GM19035 (cell line): ENCODE results near the gene SLC17A8.
"Not testable (repeated sequence)": the region's sequence is repeated elsewhere in the genome, so short reads cannot be mapped to it uniquely, and the experiment has no call there.

Experiments
- ATAC-seq: cut with Tn5 transposase; IDR thresholded peaks from one replicate; pipeline ENCODE4 v1.9.1; 2021; ENCODE audit not compliant: unreplicated experiment

The SLC17A8 gene

DNA sequence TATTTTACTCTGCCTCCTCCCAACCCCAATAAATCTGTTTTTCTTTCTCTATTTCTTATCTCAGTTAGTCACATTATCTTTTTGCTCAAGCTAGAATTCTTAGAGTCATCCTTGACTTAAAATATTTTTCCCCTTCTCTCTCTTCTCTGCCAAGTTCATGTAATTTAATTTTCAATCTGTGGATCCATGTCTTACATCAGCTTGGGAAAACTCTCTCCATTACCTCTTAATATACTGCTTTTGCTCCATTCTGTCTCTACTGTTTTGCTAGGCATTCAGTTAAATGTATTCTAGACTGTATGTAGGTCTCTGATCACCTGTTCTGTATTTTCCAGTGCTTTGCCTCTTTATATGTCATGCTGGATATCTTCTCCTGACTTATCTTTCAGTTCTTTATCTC is 65.8 kb downstream of the SLC17A8 start:
- no peak for ATAC-seq

DNA sequence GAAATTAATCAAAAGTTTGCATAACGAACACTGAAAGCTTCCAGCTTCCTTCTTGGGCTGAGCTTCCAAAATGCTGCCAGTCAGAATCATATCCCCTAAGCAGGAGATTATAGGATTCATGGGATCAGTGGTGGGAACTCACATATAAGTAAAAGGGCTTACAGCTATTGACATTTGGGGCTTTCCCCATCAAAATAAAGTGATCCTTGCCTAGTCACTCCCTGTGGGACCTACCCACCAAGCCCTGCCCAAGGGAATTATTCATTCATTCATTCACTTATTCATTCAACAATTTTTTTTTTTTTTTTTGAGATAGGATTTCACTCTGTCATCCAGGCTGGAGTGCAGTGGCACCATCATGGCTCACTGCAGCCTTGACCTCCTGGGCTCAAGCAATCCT is 69.3 kb downstream of the SLC17A8 start:
- ATAC-seq = no peak

GRCh38 chr12:100427078-100427477 is 70.2 kb downstream of the SLC17A8 start:
- no peak for ATAC-seq

- not testable (repeated sequence) for ATAC-seq
Observed at GRCh38 chr12:100430251-100430650, 73.4 kb downstream of the SLC17A8 start.

DNA sequence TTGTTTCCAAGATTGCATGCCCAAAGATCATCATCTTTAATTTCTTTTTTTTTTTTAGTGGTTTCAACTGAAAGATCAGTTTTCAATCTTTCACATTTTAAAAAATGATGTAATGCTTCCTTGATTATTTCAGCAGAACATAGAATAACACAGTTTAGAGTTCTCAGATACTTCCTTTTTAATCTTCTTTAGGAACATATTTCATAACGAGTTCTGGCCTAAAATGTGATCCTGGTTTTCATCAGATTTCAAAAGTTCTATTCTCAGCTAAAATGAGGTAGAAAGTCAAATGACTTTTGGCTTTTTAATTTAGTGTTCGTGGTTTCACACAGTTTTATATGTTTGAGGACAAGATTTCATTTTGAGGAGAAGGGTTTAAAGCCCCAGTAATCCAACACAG is 76.8 kb downstream of the SLC17A8 start:
- ATAC-seq = no peak

DNA sequence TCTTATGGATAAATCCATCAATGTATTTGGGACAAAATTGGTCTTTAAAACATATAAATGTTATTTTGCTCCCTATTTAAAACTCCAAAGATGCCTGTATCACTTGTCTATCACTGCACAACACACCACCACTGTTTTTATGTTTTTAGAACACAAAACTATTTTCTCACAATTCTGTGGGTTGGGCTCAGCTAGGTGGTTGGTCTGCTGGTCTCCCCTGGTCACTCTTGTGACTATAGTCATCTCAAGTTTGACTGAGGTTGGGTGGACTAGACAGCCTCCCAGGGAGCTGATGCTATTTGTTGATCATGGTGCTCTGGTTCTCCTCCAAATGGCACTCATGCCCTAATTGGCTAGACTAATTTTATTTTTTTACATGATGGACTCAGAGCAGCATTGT is 77.3 kb downstream of the SLC17A8 start:
- ATAC-seq = no peak

DNA sequence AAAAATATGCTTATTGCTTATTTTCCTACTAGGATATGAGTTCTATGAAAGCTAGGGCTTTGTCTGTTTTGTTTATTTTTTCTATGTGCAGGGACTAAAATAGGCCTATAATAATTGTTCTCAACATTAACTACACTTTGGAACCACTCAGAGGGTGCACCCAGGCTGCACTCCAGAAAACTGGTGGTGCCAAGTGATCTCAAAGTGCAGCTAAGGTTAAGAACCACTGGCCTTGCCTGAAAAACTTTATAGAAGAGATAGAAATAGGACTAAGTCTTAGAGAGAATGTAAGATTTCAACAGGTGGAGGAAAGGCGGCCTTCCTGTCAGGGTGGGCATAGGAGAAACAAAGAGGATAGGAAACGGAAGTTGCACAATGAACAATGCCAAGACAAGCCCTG is 79.1 kb downstream of the SLC17A8 start:
- no peak for ATAC-seq

- no peak for ATAC-seq
Observed at GRCh38 chr12:100437038-100437841, 80.4 kb downstream of the SLC17A8 start.

- ATAC-seq = no peak
Observed at GRCh38 chr12:100439797-100440196, 82.9 kb downstream of the SLC17A8 start.

DNA sequence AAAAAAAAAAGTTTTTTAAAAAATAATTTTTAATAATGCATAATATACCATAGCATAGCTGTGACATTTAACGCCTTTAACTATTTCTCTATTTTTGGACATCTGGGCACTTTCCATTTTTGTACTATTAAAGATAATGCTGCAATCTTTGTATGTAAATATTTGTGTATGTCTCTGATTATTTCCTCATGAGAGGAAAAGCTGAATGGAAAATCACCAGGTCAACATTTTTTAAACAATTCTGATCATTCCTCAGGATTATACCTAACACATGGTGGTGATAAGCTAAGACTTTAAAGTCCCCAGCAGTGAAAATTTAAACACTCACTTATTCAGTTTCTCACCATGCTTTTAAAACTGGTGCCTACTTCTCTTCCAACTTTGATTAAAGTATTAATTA is 85.5 kb downstream of the SLC17A8 start:
- ATAC-seq = no peak

- no peak for ATAC-seq
Observed at GRCh38 chr12:100443434-100443833, 86.6 kb downstream of the SLC17A8 start.

- no peak for ATAC-seq
Observed at GRCh38 chr12:100445081-100445481, 88.2 kb downstream of the SLC17A8 start.

DNA sequence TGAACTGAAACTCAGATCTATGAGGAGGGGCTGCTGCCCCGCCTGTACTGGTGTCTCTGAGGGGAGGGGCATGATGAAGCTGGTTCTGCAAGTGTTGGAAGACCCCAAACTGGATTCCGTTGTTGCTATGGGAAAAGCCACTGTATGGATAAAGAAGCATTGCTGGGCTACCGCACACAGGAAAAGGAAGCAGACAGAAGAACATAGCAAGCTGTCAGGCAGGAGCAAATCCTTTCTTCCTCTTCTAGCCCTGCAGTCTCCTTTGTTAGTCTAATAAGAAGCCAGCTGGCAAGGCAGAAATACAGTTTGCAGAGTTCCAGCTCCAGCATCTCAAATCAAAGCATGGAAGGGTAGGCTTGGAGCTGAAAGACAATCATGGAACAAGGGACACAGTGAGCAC is 90.5 kb downstream of the SLC17A8 start:
- no peak for ATAC-seq

- no peak for ATAC-seq
Observed at GRCh38 chr12:100448656-100449055, 91.8 kb downstream of the SLC17A8 start.

- no peak for ATAC-seq
Observed at GRCh38 chr12:100450735-100451134, 93.9 kb downstream of the SLC17A8 start.

- ATAC-seq = no peak
Observed at GRCh38 chr12:100453951-100454350, 97.1 kb downstream of the SLC17A8 start.

- ATAC-seq = no peak
Observed at GRCh38 chr12:100455896-100456295, 99.0 kb downstream of the SLC17A8 start.

DNA sequence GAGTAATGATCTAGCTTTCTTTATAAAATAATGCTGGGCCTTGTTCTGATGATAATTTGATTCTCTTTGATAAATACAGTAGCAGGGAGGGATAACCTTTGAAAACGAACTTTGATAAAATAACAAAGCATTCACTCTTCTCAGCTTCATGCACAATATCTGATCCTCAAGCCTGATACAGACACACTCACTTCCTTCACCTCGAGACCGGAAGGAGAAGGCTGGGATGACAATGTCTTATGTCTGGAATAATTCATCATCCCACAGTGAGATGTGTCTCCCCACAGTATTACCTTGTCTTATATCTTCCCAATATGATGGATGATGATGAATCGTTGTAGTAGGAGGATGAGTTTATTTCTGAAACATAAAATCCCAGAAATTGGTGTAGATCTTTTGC is 101.3 kb downstream of the SLC17A8 start:
- ATAC-seq = no peak

GRCh38 chr12:100460702-100461101 is 103.8 kb downstream of the SLC17A8 start:
- ATAC-seq = no peak

- no peak for ATAC-seq
Observed at GRCh38 chr12:100461330-100461973, 104.6 kb downstream of the SLC17A8 start.

DNA sequence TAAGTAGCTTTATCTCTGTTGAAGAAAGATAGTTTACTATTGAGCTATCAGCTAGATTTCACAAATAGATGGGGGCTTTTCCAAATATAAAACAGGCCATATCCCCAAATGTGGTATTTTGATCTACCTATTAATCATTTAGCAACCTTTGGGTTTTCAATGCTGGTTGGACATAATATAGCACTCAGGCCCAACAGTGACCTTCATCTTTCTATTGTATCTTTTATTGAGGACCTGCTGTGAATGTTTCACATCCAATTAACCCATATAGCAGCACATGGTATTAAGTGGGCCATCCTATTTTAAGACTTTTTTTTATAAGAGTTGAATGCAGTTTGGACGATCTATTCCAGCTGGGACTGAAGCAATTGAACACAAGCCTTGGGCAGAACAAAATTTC is 106.8 kb downstream of the SLC17A8 start:
- ATAC-seq = no peak

DNA sequence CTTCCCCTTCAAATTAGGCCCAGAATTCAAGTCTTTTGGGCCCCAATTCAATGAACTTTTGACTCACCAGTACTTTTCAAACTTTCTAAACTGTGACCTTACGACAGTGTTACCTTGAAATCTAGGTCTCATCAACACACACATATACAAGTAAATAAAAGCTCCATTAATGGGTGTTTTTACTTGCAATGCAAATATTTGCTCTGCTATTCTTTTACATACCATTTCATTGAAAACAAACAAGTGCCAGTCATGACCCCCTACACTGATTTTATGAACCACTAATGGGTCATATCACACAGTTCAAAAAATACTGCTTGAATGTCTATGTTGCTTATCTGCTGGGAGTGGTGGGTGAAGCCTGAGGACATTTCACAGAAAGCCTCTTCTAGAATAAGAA is 107.7 kb downstream of the SLC17A8 start:
- no peak for ATAC-seq

- ATAC-seq = no peak
Observed at GRCh38 chr12:100468126-100468525, 111.3 kb downstream of the SLC17A8 start.
